A673 (cell line): ENCODE data around the gene RNF128. TPM values are rescaled to one million over a fixed set of nuclear protein-coding genes. Genes with fewer than 3 reads are reported as not detected.

Experiments
- BruUV-seq: library from RNA; stranded (reverse); fragments of 400-500 nt; replicated peaks from 2 replicates; lab custom pipeline; 2021; lab: Mats Ljungman, UMichigan
- CTCF ChIA-PET: fragments of 300-600 bp; sonication (Branson Sonifier 250); formaldehyde crosslinking; loops from one replicate; lab custom pipeline; 2022; ENCODE audit warnings: antibody characterized with exemption; lab: Charles Lee
- POLR2A ChIA-PET: fragments of 300-600 bp; sonication (Branson Sonifier 250); formaldehyde crosslinking; loops from one replicate; lab custom pipeline; 2022; ENCODE audit warnings: antibody characterized with exemption; ENCODE audit not compliant: low non-redundant PET; lab: Charles Lee
- DNase-seq: peaks from one replicate; pipeline ENCODE4 v3.0.0-alpha.2; 2015; ENCODE audit warnings: low spot score
- H3K27ac ChIP-seq: fragments of 200-600 bp; sonication (generic); 2 replicates; pipeline ENCODE4 v1.5.1; 2016; ENCODE audit warnings: mixed run types, low read depth, mild to moderate bottlenecking, mixed read lengths, antibody characterized with exemption, low read length; ENCODE audit not compliant: poor library complexity, severe bottlenecking
- H3K27me3 ChIP-seq: fragments of 200-600 bp; sonication (generic); replicated peaks from 2 replicates; pipeline ENCODE4 v1.6.1; 2017; ENCODE audit warnings: mixed run types, low read depth, mild to moderate bottlenecking, mixed read lengths, antibody characterized with exemption, low read length; ENCODE audit not compliant: insufficient read depth, poor library complexity
- H3K36me3 ChIP-seq: fragments of 200-600 bp; sonication (generic); 2 replicates; pipeline ENCODE4 v1.6.1; 2016; ENCODE audit warnings: mixed run types, mild to moderate bottlenecking, mixed read lengths, antibody characterized with exemption, low read length; ENCODE audit not compliant: insufficient read depth, poor library complexity, severe bottlenecking
- H3K4me1 ChIP-seq: fragments of 200-600 bp; sonication (generic); 2 replicates; pipeline ENCODE4 v1.6.1; 2017; ENCODE audit warnings: mixed run types, mild to moderate bottlenecking, mixed read lengths, antibody characterized with exemption, low read length; ENCODE audit not compliant: insufficient read depth, poor library complexity, severe bottlenecking
- H3K4me3 ChIP-seq: fragments of 200-600 bp; sonication (generic); 2 replicates; pipeline ENCODE4 v1.5.1; 2016; ENCODE audit warnings: low read depth, mixed run types, mild to moderate bottlenecking, mixed read lengths, low read length; ENCODE audit not compliant: poor library complexity, severe bottlenecking
- H3K9me3 ChIP-seq: fragments of 200-600 bp; sonication (generic); 2 replicates; pipeline ENCODE4 v1.6.1; 2016; ENCODE audit warnings: mixed run types, low read depth, mild to moderate bottlenecking, mixed read lengths, antibody characterized with exemption, low read length; ENCODE audit not compliant: poor library complexity, severe bottlenecking
- EZH2 ChIP-seq: fragments of 200-600 bp; sonication (generic); IDR thresholded peaks from 2 replicates; pipeline ENCODE4 v1.6.1; 2017; ENCODE audit warnings: borderline replicate concordance, low read depth, mild to moderate bottlenecking, mixed read lengths, antibody characterized with exemption, low read length; ENCODE audit not compliant: poor library complexity, severe bottlenecking
- intact Hi-C: fragments of 100-400 bp; cut with micrococcal nuclease; formaldehyde crosslinking; loops from one replicate; pipeline ENCODE4 v1.10.0; 2022; ENCODE audit not compliant: unreplicated experiment
- total RNA-seq: library from RNA; stranded (reverse); gene quantifications from 2 replicates; pipeline ENCODE4 v1.2.3, GENCODE V29; 2021
- TF ChIP-seq, protein P1 (sequence below): fragments of 300-800, 200-600 bp; sonication (generic); conservative IDR thresholded peaks from 2 replicates; pipeline ENCODE4 v1.5.1; 2017; ENCODE audit warnings: low read depth, mild to moderate bottlenecking, antibody characterized with exemption, low read length, moderate library complexity, mixed read lengths

RNF128 gene
- total RNA-seq, 1 experiment from 2014 or later: not detected

DNA sequence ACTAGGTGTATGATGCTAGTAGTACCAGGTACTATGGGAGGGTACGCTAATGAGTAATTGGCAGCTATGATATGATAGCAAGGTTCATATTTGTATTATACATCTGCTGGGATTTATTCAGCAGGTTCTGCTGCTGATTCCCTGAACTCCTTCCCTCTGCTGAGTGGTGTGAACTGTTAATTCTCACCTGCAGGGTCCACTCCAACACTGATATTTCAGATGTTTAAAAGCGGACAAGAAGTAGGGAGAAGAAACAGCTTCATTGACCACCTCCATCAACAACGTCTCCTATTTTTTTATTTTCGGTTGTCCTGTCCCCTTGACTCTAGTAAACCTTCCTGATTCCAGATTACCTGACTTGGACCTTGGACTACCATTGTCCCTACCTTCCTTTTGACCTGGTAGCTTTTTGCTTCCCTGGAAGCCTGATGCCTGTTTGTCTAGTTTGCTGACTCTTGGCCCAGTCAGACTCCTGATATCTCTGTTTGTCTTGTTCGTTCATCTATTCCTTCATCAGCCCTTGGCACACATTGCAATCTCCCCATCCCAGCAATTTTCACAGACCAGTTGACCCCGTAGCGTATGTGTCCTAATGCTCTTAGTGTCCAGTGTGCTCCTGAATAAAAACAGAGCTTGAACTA, 34.0 kb upstream of the RNF128 start:
- BruUV-seq: no TSS peak
- CTCF ChIA-PET: no interaction called here
- POLR2A ChIA-PET: no interaction called here
- no peak for DNase-seq
- TF ChIP-seq, protein P1, sequence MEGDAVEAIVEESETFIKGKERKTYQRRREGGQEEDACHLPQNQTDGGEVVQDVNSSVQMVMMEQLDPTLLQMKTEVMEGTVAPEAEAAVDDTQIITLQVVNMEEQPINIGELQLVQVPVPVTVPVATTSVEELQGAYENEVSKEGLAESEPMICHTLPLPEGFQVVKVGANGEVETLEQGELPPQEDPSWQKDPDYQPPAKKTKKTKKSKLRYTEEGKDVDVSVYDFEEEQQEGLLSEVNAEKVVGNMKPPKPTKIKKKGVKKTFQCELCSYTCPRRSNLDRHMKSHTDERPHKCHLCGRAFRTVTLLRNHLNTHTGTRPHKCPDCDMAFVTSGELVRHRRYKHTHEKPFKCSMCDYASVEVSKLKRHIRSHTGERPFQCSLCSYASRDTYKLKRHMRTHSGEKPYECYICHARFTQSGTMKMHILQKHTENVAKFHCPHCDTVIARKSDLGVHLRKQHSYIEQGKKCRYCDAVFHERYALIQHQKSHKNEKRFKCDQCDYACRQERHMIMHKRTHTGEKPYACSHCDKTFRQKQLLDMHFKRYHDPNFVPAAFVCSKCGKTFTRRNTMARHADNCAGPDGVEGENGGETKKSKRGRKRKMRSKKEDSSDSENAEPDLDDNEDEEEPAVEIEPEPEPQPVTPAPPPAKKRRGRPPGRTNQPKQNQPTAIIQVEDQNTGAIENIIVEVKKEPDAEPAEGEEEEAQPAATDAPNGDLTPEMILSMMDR: no peak
- TF ChIP-seq EZH2: no peak
- Histone ChIP-seq H3K4me1 (no peaks in the 10 kb centered on the region), H3K4me3 (no peak overlapping the region), H3K27me3 (peaks cover 8% of the 10 kb centered on the region), H3K27ac (no peak overlapping the region), H3K9me3 (no peaks in the 10 kb centered on the region), H3K36me3 (no peaks in the 10 kb centered on the region)
- intact Hi-C loops: no loop called here

- no peak for DNase-seq
- Histone ChIP-seq H3K4me1 (no peaks in the 10 kb centered on the region), H3K27me3 (peaks cover 8% of the 10 kb centered on the region), H3K4me3 (no peak overlapping the region), H3K27ac (no peak overlapping the region), H3K36me3 (no peaks in the 10 kb centered on the region), H3K9me3 (no peaks in the 10 kb centered on the region)
- TF ChIP-seq, protein P1: no peak
- no peak for TF ChIP-seq EZH2
- no TSS peak for BruUV-seq
- POLR2A ChIA-PET: no interaction called here
- CTCF ChIA-PET: no interaction called here
- intact Hi-C loops: no loop called here
Measured at GRCh38 chrX:106696502-106696901, 30.0 kb upstream of the RNF128 start.

- no peak overlapping the region for H3K4me3 ChIP-seq
- H3K27ac ChIP-seq: no peak overlapping the region
- H3K36me3 ChIP-seq: no peaks in the 10 kb centered on the region
- no TSS peak for BruUV-seq
- H3K27me3 ChIP-seq: peaks cover 8% of the 10 kb centered on the region
- TF ChIP-seq EZH2: no peak
- TF ChIP-seq, protein P1: no peak
- intact Hi-C loops: no loop called here
- POLR2A ChIA-PET: no interaction called here
- no peaks in the 10 kb centered on the region for H3K9me3 ChIP-seq
- no peaks in the 10 kb centered on the region for H3K4me1 ChIP-seq
- DNase-seq: no peak
- CTCF ChIA-PET: no interaction called here
Measured at GRCh38 chrX:106698693-106699092, 27.8 kb upstream of the RNF128 start.
